ENCODE measurements around the gene CPNE9. TPM values are rescaled to one million over a fixed set of nuclear protein-coding genes. Genes with fewer than 3 reads are reported as not detected.

CPNE9 gene, protein sequence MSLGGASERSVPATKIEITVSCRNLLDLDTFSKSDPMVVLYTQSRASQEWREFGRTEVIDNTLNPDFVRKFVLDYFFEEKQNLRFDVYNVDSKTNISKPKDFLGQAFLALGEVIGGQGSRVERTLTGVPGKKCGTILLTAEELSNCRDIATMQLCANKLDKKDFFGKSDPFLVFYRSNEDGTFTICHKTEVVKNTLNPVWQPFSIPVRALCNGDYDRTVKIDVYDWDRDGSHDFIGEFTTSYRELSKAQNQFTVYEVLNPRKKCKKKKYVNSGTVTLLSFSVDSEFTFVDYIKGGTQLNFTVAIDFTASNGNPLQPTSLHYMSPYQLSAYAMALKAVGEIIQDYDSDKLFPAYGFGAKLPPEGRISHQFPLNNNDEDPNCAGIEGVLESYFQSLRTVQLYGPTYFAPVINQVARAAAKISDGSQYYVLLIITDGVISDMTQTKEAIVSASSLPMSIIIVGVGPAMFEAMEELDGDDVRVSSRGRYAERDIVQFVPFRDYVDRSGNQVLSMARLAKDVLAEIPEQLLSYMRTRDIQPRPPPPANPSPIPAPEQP
- 0.20 and 0.36 TPM in 2 replicates for total RNA-seq

DNA sequence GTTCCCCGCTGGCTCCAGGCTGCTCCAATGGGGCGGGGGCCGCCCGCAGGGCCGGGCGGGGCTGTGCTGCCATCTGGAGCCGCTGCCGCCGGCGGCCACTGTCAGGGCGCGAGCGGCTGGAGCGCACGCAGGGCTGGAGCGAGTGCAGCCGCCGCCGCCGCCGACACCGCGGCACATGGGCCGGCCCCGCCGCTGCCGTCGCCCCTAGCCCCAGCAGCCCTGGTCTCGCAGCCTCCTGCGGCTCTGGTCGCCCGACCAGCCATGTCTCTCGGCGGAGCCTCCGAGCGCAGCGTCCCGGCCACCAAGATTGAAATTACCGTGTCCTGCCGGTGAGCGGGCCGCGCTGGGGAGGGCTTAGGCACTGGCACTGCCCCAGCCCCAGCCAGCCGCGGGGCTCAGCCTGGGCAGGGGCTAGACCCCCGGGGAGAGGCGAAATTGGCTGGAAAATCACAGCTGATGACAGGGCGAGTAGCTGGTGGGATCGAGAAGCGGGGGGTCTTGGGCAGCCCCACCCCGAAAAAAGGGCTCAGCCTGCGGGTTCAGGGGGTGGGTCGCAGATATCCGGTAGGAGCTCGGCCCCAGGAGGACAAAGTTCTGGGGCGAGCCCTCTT lies at the start of gene CPNE9:
TSS of gene CPNE9 (plus strand) at position 98 of the 611 bp plus-strand sequence. CDS start at position 262, 164 bp downstream.
- intact Hi-C loops (cut with micrococcal nuclease): no loop called here

DNA sequence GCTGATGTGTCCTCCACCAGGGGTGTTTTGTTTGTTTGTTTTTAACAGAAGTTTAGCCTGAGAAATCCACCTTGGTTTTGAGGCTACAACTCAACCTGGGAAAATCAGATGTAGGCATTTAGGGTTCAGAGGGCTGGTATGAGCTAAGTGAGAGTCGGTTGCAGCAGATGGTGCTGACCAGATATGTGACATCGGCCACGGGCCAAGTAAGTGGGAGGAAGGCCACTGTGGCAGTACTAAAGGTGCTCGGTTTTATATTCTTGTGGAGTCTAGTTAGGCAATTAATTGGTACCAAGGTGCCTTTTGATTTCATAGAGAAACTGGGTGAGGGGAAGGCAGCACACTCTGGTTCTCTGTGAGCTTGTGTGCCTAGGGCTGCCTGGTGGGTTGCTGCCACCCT lies 43.8 kb upstream of the CPNE9 start:
- intact Hi-C loops (cut with micrococcal nuclease): no loop called here

DNA sequence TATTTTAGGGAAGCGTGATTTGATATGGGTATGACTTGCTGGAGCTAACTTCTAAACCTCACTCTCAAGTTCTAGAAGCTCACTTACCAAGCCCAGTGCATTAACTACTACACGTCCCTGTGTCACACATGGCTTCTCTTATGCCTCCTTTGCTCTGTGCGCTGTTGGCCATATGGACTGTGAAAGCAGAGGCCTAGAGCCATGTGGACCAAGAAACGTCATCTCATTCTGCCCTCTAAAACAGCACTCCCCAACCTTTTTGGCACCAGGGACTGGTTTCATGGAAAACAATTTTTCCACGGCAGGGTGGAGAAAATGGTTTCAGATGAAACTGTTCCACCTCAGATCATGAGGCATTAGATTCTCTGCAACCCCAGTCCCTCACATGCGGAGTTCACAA lies 42.7 kb upstream of the CPNE9 start:
- intact Hi-C loops (cut with micrococcal nuclease): no loop called here

DNA sequence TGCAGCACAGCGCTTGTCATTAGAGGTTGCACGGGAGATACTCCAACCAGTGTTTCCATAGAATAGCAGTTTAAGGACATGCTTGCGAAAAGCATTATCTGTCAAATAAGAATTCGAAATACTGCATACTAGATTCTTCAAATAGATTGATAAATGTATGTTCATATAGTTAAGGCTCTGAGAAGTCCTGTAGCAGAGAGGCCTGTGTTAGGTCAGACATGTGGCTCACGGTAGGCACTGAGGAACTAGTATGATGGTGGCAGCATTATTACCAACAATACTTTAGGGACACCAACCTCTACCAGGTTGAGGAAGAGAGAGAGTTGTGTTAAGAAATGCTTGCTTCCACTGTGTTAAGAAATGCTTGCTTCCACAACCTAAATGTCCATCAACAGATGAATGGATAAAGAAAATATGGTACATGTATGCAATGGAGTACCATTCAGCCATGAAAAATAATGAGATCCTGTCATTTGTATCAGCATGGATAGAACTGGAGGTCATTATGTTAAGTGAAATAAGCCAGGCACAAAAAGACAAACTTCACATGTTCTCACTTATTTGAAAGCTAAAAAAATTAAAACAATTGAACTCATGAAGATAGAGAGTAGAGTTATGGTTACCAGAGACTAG lies 39.4 kb upstream of the CPNE9 start:
- intact Hi-C loops (cut with micrococcal nuclease): no loop called here

DNA sequence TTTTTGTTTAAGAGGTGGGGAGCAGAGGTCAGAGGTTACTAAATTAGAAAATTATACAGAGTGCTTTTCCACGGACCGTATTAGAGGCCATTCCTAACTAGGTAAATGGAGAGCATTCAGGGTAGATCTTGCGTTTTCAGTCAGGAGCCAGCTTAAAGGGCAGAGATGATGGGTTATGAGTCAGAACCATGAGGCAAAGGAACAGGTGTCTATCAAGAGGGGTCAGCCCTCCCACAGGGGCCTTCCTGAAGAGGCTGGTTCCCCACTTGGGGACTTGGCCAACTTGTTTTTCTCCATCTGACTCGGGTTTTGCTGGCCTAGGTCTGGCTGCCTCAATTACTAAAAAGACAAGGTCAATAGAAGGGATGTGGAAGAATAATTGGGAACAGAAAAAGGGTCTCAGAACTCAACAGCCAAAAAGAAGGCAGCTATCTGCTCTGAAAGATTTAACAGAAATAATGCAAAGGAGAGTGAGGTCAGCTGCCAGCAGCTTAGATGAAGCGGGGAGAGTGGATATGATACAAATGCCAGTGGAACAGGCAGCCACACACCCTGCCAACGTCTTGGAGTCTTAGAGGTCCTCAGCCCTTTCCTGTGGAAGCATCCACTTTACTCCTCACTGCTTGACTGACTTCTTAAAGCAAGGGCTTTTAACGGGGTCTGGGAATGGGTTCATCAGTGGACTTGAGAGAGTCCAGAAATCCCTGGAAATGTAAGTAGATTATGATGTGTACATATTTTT lies 36.8 kb upstream of the CPNE9 start:
- intact Hi-C loops (cut with micrococcal nuclease): no loop called here

DNA sequence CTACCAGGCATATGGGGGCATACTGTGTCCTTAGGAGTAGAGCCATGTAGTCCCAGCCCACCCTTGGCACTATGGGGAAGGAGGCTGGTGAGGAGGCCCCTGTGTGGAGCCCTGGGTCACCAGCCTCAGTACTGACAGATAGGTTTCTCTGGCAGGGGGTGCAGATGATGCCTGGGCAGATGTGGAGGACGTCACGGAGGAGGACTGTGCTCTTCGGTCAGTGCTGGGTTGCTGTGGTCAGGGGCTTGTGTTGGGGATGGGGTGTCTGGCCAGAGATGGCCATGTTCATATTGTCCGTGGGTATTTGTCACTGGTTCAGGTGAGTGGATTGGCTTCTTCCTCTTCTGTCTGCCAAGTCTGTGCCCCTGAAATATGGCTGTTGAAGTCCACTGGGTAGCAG lies 34.4 kb upstream of the CPNE9 start:
- intact Hi-C loops (cut with micrococcal nuclease): no loop called here

DNA sequence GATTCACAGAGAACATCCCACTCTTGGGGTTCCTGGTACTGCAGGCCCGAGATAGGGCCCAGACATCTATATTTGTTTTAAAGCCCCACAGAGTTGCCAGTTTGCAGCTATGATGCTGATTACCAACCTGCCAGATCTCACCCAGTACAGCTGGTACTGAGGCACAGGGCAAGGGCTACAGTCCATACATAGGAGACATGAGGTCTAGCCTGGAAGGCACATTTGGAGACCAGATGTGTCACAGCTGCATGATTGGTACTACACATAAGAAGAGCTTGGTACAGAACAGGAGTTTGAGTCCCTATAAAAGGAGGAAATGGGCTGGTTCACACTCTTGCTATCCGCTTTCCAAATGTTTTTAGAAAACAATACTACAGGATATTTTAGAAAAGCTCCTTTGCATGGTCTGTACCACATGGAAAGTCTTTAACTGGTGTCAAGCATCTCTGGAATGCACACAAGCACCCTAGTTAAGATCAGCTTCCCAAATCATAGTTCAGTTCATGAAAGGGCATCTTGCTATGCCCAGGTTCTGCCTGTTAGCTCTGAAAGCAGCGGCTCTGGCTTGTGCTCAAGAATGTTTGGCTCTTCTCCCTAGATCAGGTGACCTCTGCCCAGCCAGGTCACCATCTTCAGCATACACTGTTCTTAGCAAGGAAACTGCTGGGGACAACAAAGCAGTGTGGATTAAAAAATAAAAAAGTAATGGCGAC lies 33.8 kb upstream of the CPNE9 start:
- intact Hi-C loops (cut with micrococcal nuclease): no loop called here

DNA sequence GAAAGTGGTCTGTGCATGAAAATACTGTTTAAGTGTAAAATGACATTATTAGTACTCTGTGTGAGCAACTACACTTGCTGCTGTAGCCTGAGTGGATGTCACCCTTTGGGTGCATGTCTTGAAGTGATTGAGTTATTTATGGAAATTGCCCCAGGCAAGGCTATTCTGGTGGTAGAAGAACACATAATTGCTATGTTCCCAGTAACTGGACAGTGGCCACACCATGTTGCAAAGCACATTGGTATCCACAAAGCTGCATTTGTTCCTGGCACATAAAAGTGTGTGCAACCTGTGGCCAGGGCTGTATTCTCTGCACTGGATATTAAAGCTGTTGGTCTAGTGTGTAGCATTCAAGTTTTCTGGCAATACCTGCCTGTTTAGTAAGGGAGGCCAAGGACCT lies 30.6 kb upstream of the CPNE9 start:
- intact Hi-C loops (cut with micrococcal nuclease): no loop called here

DNA sequence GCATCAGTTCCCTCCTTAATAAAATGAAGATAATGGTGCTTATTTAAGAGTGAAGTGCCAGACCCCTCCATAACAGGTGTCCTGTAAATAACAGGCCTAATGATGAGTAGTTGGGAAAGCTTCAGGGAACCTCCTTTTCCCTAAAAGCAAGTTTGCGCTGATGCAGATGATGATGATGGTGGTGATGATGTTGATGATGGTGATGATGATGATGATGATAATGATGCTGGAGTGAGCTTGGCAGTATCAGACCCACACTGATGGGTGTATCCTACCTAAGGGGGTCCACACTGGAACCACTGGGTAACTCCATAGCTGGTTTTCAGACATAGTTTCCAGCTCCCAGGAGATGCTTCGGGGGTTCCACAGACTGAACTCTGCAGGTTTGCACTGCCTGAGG lies 29.9 kb upstream of the CPNE9 start:
- intact Hi-C loops (cut with micrococcal nuclease): no loop called here

DNA sequence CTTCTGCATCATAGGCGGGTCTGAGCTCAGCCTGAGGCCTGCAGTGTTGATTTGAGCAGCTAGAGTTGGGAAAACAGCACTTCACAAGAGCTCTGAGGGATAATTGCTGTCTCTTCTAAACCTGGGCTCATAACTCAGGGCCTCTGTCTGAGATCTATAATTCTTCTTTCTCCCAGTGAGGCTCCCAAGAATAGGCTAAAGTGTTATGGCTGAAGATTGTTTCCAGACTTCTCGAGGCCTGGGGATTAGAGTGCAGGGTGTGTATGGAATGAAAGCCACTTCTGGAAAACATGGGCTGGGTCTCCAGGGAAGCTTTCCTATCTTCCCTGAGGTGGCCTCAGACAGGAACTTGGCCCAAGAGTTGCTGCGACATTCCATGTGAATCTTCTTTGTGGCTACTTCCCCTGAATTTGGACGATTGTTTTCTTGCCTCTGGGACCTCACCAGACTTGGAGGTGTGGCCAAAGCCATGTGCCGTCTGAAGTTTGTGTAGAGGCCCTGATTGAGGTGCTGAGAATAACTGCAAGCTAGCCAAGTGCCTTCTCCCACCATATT lies 27.8 kb upstream of the CPNE9 start:
- intact Hi-C loops (cut with micrococcal nuclease): no loop called here

DNA sequence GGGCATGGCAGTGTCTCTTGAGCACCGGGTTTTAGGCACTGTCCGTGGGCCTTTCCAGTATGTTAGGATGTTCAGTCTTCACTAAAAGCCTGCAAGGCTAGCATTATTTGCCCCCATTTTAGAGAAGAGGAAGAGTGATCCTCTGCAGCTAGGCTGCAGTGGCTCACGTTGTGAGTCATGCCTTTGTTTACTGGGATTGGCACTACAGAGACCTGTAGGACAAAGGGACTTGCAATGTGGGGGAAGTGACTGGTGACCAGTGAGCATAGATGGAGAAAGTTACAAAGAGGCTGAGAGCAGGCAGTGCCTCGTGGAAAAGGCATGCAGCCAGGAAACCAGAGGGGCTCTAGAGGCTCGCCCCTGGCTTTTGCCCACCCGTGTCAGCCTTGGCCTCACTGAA lies 26.8 kb upstream of the CPNE9 start:
- intact Hi-C loops (cut with micrococcal nuclease): no loop called here

DNA sequence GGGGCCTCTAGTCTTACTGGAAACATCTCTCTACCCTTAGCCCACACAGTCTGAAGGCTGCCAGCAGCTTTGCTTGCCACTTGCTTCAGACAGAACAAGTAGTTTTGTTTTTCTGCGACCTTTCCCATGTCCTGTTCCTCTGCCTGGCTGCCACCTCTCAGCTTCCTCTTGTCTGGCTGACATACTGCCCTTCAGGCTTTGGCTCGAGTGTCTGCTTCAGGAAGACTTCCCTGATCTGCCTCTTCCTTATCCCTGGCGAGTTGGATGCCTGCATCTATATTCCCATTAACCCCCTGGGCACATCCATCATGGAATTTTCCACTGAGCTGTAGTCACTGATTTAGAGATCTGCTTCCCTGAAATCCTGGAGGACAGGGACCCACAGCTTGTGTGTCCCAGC lies 25.1 kb upstream of the CPNE9 start:
- intact Hi-C loops (cut with micrococcal nuclease): no loop called here

DNA sequence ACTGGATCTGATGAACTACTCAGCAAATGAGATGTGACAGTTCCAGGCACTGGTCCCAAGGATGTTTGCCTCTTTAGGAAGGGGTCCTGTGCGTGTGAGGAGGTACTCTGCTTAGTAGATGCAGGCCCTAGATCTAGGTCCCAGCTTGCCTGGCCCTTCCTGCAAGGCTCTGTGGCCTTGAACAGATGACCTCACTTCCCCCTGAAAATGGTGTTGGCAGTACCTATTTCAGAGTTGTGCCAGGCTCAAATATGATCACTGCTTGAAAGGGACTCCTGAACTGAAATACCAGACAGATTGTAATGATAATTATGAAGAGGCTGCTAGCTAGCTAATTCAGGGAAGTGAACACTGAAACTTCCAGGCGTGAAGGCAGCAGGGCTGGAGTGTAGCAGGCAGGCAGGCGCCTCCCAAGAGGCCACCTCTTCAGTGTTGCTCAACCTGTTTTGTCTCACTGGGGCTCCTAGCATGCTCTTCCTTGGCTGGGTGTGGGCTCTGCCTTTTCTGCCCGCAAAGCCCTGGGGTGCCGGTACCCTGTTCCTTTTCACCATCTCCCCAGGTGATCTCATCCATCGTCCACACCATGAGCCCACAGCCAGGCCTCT lies 24.1 kb upstream of the CPNE9 start:
- intact Hi-C loops (cut with micrococcal nuclease): no loop called here

DNA sequence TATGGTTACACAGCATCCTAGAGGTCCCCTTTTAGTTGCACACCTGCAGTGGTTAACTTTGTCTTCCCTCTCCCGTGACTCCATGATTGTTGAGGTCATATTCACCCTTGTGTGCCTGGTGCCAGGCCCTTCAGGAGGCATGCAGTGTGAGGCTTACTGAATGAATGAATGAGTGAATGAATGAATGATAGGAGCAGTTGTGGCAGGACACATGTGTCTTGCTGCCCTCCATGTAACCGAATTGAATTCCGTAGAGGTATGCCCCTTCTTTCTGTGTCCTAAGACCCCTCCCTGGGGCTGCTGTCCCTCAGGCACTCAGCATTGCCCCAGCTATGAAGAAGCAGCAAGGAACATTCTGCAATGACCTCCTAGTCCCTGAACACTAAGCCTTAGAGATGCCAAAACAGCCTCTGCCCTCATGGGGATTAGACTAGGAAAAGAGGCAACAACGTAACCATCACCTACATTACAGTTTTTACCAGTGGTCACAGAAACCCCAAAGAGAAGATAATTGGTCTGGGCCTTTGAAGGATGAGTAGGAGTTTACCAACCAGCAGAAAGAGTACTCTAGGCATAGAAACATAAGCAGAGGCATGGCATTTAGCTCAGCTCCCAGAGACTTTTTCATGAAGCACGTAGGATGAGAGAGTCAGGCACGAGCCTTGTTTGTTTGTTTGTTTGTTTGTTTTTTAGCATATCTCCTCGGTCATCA lies 22.5 kb upstream of the CPNE9 start:
- intact Hi-C loops (cut with micrococcal nuclease): no loop called here

DNA sequence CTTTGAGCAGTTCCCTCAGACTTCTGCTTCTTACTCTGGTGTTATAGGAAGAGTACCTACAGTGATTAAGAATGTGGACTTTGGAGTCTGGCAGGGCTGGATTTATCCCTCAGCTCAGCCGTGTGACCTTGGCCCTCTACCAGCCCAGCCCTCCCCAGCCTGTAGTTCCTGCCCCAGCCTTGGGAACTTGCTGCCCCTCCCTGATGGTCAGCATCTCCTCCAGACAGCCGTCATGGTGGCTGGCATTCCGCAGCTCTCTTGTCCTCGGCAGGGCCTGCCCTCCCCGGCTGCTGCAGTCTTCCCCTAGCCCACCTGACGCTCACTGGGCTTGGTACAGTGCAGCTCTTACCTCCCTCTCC lies 21.9 kb upstream of the CPNE9 start:
- intact Hi-C loops (cut with micrococcal nuclease): no loop called here

DNA sequence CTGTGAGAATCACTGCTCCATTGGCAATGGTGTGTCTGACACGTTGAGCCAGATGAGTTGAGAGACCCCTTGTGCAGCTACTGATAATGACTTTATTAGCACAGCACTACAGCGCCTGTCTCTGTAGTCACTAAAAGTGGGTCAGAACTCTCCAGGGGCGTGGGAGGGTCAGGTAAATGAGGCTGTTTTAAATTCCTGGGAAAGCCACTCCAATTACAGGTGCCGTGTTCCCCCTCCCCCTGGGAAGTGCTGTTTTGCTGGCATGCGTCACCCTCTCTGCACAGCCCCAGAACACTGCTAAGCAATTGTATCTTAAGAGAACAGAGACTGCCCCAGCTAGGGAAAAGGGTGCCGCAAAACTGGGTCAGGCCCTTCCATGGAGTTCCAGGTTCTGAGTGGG lies 21.5 kb upstream of the CPNE9 start:
- intact Hi-C loops (cut with micrococcal nuclease): no loop called here

DNA sequence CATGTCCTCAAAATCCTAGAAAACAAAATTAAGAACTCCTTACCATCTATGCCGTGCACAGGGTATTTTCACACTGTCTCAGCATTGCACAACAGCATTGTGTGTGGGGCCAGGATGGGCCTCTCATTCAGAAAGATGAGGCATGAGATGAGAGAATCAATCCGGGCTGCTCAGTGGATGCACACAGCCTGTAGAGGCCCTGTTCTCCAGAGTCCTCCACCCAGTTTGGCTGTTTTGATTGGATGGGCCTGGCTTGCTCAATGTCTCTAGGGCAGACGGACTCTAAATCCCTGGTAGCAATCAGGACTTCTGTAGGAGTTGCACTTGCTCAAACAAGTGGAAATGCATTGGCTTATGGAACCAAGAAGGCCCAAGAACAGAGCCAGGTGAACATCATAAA lies 20.2 kb upstream of the CPNE9 start:
- intact Hi-C loops (cut with micrococcal nuclease): no loop called here

DNA sequence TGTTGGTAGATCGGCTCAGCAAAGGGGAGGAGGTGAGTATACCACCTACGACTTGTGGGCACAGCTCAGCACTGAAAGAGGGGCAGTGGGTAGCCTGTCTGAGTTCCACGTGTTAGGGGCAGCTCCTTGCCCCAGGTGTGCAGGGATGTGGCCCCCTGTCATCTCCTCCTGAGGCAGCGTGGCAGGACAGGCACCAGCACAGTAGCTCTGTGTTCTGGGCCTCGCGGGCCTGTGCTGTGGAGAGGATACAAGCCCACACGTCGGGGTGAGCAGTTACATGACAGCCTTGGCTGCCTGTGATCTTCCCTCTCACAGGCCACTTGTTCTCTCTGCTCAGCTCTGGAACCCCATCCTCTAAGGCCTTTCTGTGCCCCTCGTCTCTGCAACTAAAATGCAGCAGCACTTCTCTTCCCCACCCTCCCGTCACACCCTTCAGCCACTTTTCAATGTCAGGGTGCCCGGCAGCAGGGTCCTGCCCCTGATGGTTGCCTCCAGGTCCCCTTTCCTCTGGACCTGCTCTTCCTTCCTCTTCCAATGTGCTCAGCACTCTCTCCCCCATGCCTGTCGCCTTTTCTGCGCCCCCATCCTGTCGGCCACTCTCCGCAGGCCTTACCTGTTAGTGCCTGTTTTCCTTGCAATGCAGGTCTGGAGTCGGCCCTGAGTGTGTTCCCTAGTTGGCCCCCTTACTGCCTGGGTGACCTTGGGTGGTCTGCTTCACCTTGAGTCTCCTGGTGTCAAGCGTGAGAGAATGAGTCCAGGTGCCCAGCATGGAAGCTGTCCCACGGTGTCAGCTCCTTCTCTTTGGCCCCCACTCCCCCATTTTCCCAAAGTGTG lies 18.2 kb upstream of the CPNE9 start:
- intact Hi-C loops (cut with micrococcal nuclease): no loop called here

DNA sequence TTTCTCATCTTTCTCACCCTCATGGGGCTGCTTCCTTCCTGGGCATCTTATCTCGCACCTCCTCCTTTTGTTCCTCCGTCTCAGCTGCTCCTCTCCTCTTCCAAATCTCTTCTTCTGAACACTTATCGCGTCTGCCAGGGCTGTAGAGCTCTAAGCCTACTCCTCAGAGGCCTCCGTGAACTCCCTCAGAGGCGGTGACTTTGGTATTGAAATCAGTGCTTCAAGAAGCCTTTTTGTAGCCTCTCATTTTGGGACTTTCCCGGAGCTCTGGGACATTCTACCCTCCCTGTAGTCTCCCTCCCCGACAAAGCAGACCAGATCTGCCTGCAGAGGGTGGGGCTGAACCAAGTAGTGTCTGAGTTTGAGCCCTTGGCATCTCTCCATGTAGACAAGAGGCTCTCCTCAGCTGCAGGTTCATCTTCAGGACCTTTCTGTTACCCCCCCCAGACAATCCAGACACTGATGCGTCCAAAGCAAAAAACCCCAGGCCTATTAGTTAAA lies 17.5 kb upstream of the CPNE9 start:
- intact Hi-C loops (cut with micrococcal nuclease): no loop called here
